B cell (primary cell): ENCODE measurements around the gene OR4K1. TPM values are rescaled to one million over a fixed set of nuclear protein-coding genes. Genes with fewer than 3 reads are reported as not detected.
"Not testable (repeated sequence)": the region's sequence is repeated elsewhere in the genome, so short reads cannot be mapped to it uniquely, and the experiment has no call there.

Source experiments
- ATAC-seq: fragments of 200-7000 bp; cut with Tn5 transposase; one replicate; pipeline ENCODE4 v1.10.0; 2021; ENCODE audit warnings: low read depth, mild to moderate bottlenecking, moderate number of reproducible peaks, moderate library complexity
- CTCF ChIA-PET: fragments of 350-600 bp; sonication (Branson Sonifier 250); formaldehyde crosslinking; loops from one replicate; lab custom pipeline; 2021; ENCODE audit warnings: antibody characterized with exemption, inconsistent platforms; lab: Charles Lee
- POLR2A ChIA-PET: fragments of 350-600 bp; sonication (Branson Sonifier 250); formaldehyde crosslinking; loops from one replicate; lab custom pipeline; 2021; ENCODE audit warnings: antibody characterized with exemption; lab: Charles Lee
- DNase-seq: peaks from one replicate; pipeline ENCODE4 v3.0.0; 2013
- H2AFZ ChIP-seq: 2 replicates; pipeline ENCODE4 v1.6.1; 2012; ENCODE audit warnings: mild to moderate bottlenecking, low read depth, low read length; ENCODE audit not compliant: insufficient read depth, poor library complexity, severe bottlenecking
- H3K27ac ChIP-seq, 2 donors: 1 replicate in 1 of 2; 2 replicates in 1 of 2; pipeline ENCODE4 v1.5.1; 2012 to 2013; ENCODE audit warnings: low read length in 2 of 2, mild to moderate bottlenecking in 2 of 2, moderate library complexity in 1 of 2
- H3K27me3 ChIP-seq, 4 experiments: fragments of 200-600 bp in 1 of 4; sonication (generic) in 1 of 4; replicated peaks in 1 of 4; 1 replicate in 2 of 4; 2 replicates in 2 of 4; pipeline versions ENCODE4 v1.6.1 to v1.7.0; 2013 to 2016; ENCODE audit warnings: low read length in 3 of 4, mild to moderate bottlenecking in 2 of 4, mixed read lengths in 1 of 4, moderate library complexity in 1 of 4; ENCODE audit not compliant: insufficient read depth in 4 of 4, control insufficient read depth in 3 of 4; ENCODE audit errors: control extremely low read depth in 1 of 4
- H3K36me3 ChIP-seq, 2 experiments: replicated peaks in 1 of 2; 1 replicate in 1 of 2; 2 replicates in 1 of 2; pipeline versions ENCODE4 v1.6.1 to v1.7.1; 2013; ENCODE audit warnings: low read length in 1 of 2; ENCODE audit not compliant: insufficient read depth in 2 of 2, control insufficient read depth in 1 of 2; ENCODE audit errors: control extremely low read depth in 1 of 2, extremely low read depth in 1 of 2
- H3K4me1 ChIP-seq, 2 donors: fragments of 200-600 bp in 1 of 2; sonication (generic) in 1 of 2; 1 replicate in 1 of 2; 2 replicates in 1 of 2; pipeline versions ENCODE4 v1.5.1 to v1.6.1; 2013 to 2017; ENCODE audit warnings: low read length in 2 of 2; ENCODE audit not compliant: control insufficient read depth in 2 of 2, insufficient read depth in 2 of 2
- H3K4me2 ChIP-seq: replicated peaks from 2 replicates; pipeline ENCODE3; 2012; ENCODE audit warnings: mild to moderate bottlenecking, low read depth, low read length; ENCODE audit not compliant: poor library complexity, severe bottlenecking
- H3K4me3 ChIP-seq, 5 experiments: fragments of 200-600 bp in 1 of 5; sonication (generic) in 1 of 5; 1 replicate in 3 of 5; 2 replicates in 2 of 5; pipeline versions ENCODE4 v1.5.1 to v1.7.0; 2011 to 2016; ENCODE audit warnings: low read length in 4 of 5, mild to moderate bottlenecking in 4 of 5, low read depth in 2 of 5, control low read depth in 1 of 5, moderate library complexity in 1 of 5; ENCODE audit not compliant: insufficient read depth in 1 of 5; ENCODE audit errors: control extremely low read depth in 1 of 5, extremely low read depth in 1 of 5
- H3K79me2 ChIP-seq: fragments of 200-600 bp; sonication (generic); one replicate; pipeline ENCODE4 v1.6.0; 2016; ENCODE audit warnings: low read length; ENCODE audit not compliant: control insufficient read depth, insufficient read depth
- H3K9ac ChIP-seq: fragments of 200-600 bp; sonication (generic); 2 replicates; pipeline ENCODE4 v1.6.1; 2017; ENCODE audit warnings: mild to moderate bottlenecking, low read length, moderate library complexity
- H3K9me3 ChIP-seq, 3 donors: one replicate each; pipeline versions ENCODE4 v1.6.1 to v1.7.1; 2013; ENCODE audit warnings: low read length in 2 of 3; ENCODE audit not compliant: control insufficient read depth in 2 of 3, insufficient read depth in 1 of 3; ENCODE audit errors: control extremely low read depth in 1 of 3
- H4K20me1 ChIP-seq: 2 replicates; pipeline ENCODE4 v1.6.0; 2012; ENCODE audit warnings: mild to moderate bottlenecking, low read length; ENCODE audit not compliant: insufficient read depth, control insufficient read depth, poor library complexity, severe bottlenecking
- H3K27ac Mint-ChIP-seq: one replicate; pipeline ENCODE4 v1.8.0; 2021; ENCODE audit warnings: mixed read lengths
- H3K27me3 Mint-ChIP-seq: one replicate; pipeline ENCODE4 v1.8.0; 2021; ENCODE audit warnings: mixed read lengths
- H3K4me1 Mint-ChIP-seq: one replicate; pipeline ENCODE4 v1.8.0; 2021; ENCODE audit warnings: mixed read lengths
- H3K4me3 Mint-ChIP-seq: one replicate; pipeline ENCODE4 v1.8.0; 2021; ENCODE audit warnings: mixed read lengths
- H3K9me3 Mint-ChIP-seq: one replicate; pipeline ENCODE4 v1.8.0; 2022; ENCODE audit warnings: mixed read lengths; ENCODE audit not compliant: insufficient read depth
- EZH2 ChIP-seq: IDR thresholded peaks from 2 replicates; pipeline ENCODE4 v1.6.1; 2012; ENCODE audit warnings: borderline replicate concordance, low read depth, mild to moderate bottlenecking, moderate library complexity, low read length; ENCODE audit not compliant: insufficient read depth, poor library complexity, severe bottlenecking
- WGBS: methylation state at CpG from one replicate; pipeline ENCODE4 v1.1.5; 2013; ENCODE audit warnings: missing lambda C conversion rate; ENCODE audit not compliant: insufficient coverage; 5-methylcytosine and 5-hydroxymethylcytosine counted together
- intact Hi-C: fragments of 100-400 bp; cut with micrococcal nuclease; formaldehyde crosslinking; loops from one replicate; pipeline ENCODE4 v1.10.0; 2022
- polyA plus RNA-seq: library from polyadenylated mRNA; depleted of rRNA; stranded (reverse); fragments of >200 nt; gene quantifications from 2 replicates; pipeline ENCODE4 v1.2.3, GENCODE V29; 2012
- total RNA-seq, 2 donors: library from RNA; stranded (reverse); fragments of 120-200 nt in 1 of 2; gene quantifications; 1 replicate in 1 of 2; 2 replicates in 1 of 2; pipeline versions ENCODE4 v1.2.3 to v1.2.4, GENCODE V29; 2013 to 2022
- TF ChIP-seq, protein P1 (sequence below): fragments of 200-600 bp; IDR thresholded peaks from one replicate; pipeline ENCODE4 v1.8.0; 2022; ENCODE audit warnings: antibody characterized with exemption, mild to moderate bottlenecking

Gene OR4K1
- total and polyA plus RNA-seq, 2 donors (not counting 1 experiment from before 2014, with no cell fraction given) = not detected

- H3K27ac ChIP-seq = no peak overlapping the region
- ChIA-PET CTCF (no interaction called here), POLR2A (no interaction called here)
- no peaks in the 10 kb centered on the region for H3K4me1 ChIP-seq
- Mint-ChIP-seq H3K27ac (no peak overlapping the region), H3K4me3 (no peak overlapping the region), H3K27me3 (no peaks in the 10 kb centered on the region), H3K9me3 (no peaks in the 10 kb centered on the region), H3K4me1 (no peaks in the 10 kb centered on the region)
- H3K4me3 ChIP-seq = no peak overlapping the region
- no peaks in the 10 kb centered on the region for H3K27me3 ChIP-seq
- H3K79me2 ChIP-seq = no peaks in the 10 kb centered on the region
- H3K9ac ChIP-seq = no peak overlapping the region
- no peaks in the 10 kb centered on the region for H3K36me3 ChIP-seq
- H3K9me3 ChIP-seq = no peaks in the 10 kb centered on the region
- TF ChIP-seq, protein P1, sequence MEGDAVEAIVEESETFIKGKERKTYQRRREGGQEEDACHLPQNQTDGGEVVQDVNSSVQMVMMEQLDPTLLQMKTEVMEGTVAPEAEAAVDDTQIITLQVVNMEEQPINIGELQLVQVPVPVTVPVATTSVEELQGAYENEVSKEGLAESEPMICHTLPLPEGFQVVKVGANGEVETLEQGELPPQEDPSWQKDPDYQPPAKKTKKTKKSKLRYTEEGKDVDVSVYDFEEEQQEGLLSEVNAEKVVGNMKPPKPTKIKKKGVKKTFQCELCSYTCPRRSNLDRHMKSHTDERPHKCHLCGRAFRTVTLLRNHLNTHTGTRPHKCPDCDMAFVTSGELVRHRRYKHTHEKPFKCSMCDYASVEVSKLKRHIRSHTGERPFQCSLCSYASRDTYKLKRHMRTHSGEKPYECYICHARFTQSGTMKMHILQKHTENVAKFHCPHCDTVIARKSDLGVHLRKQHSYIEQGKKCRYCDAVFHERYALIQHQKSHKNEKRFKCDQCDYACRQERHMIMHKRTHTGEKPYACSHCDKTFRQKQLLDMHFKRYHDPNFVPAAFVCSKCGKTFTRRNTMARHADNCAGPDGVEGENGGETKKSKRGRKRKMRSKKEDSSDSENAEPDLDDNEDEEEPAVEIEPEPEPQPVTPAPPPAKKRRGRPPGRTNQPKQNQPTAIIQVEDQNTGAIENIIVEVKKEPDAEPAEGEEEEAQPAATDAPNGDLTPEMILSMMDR = no peak
- no peak for TF ChIP-seq EZH2
- no peaks in the 10 kb centered on the region for H4K20me1 ChIP-seq
- ATAC-seq = no peak
- no peak for DNase-seq
- intact Hi-C loops = no loop called here
- H2AFZ ChIP-seq = no peak overlapping the region
- no peak overlapping the region for H3K4me2 ChIP-seq
- WGBS = 80% methylated on average over 2 of the region's 2 CpGs
These were observed 18.5 kb downstream of the OR4K1 start for GRCh38 chr14:19949218-19949617.

DNA sequence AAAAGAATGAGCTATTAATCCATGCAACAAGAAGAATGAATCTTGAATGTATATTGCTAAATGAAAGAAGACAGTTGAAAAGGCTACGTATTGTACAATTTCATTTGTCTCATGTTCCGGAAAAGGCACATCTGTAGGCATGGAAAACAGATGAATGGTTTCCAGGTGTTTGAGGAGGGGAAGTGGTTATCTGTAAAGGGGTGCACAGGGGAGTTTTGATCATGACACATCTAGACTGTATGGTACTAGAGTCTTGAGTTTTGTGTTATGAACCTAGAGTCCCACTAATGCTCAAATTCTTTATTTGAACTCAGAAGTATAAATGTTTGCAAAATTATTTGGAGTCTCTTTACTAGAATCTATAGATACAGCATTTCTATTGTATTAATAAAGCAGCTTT is 39.0 kb downstream of the OR4K1 start:
- H3K4me1 ChIP-seq, POLR2A ChIA-PET, ATAC-seq, H3K27ac ChIP-seq, H3K4me3 ChIP-seq, CTCF ChIA-PET, H3K4me2 ChIP-seq, H3K27me3 ChIP-seq, H2AFZ ChIP-seq, H3K36me3 ChIP-seq, H3K27ac Mint-ChIP-seq, H4K20me1 ChIP-seq, intact Hi-C loops, H3K9me3 ChIP-seq, H3K79me2 ChIP-seq, H3K9ac ChIP-seq, H3K9me3 Mint-ChIP-seq, H3K4me3 Mint-ChIP-seq, H3K4me1 Mint-ChIP-seq, H3K27me3 Mint-ChIP-seq, DNase-seq: not testable (repeated sequence)
- WGBS = no CpG with 5 or more reads among the region's 2 CpGs
